ENCODE data around the gene SPEG.

The SPEG gene

GRCh38 chr2:219459460-219460311 lies 25.0 kb downstream of the SPEG start:
- peak in 1 of 3 donors; percentile 24 for DNase-seq (ENCODE audit: low read depth in 3 of 3, low spot score in 1 of 3)

DNA sequence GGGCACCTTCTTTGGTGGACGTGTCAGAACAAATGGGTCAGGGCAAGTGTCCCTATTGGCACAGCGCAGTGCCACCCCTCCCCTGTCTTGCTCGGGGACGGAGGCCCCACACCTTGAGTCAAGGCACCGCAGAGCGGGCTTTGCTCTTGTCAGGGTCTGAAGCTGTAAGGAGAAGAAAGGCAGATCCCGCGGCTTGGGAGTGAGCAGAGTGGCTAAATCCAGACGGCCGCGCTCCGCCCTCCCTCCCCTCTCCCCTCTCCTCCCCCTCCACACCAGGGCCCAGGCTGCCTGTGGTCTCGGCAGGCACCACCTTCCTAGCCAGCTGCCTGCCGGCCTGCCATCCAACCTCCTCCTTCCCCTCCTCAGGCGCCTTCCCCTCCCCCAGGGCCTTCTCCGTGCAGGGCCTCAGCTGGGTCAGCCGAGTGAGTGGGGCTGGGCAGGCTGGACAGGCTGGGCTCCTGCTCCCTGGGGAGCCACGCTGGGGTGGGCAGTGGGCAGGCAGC lies 25.8 kb downstream of the SPEG start:
- no peak for DNase-seq (ENCODE audit: low read depth in 3 of 3, low spot score in 1 of 3)

DNA sequence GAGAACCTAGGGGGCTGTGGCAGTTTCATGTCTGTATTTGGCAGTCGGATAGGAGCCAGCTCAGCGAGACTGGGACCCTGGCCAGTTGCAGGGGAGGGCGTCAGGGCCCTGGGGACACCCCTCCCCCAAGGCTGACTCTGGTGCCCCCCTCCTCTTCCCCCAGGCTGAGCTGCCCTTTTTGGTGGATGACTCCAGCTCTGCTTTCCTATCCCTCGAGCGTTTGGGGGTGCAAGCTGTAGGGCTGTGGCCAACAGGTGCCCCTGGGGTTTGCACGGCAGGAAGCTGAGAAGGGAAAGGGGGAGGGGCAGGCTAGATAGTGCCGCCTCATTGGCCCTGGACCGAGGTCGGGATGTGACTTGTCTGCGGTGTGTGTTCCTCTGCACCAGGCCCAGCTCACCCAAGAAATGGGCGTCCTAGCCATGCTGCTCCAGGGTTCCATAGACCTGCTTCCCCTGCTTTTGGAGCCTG lies 26.4 kb downstream of the SPEG start:
- DNase-seq (ENCODE audit: low read depth in 3 of 3, low spot score in 1 of 3), result no peak

DNA sequence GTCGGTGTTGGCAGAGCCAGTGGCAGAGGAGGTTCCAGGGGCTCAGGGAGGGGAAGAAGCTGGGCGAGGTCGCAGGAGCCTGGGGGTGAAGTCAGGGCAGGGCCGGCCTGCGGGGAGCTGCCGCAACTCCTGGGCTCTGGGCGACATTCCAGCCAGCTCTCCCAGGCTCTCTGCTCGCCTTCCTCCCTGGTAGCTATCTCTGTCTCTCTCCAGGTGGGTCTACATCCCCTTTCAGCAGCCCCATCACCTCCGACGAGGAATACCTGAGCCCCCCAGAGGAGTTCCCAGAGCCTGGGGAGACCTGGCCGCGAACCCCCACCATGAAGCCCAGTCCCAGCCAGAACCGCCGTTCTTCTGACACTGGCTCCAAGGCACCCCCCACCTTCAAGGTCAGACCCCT lies 27.0 kb downstream of the SPEG start:
- DNase-seq (ENCODE audit: low read depth in 3 of 3, low spot score in 1 of 3), result no peak

DNA sequence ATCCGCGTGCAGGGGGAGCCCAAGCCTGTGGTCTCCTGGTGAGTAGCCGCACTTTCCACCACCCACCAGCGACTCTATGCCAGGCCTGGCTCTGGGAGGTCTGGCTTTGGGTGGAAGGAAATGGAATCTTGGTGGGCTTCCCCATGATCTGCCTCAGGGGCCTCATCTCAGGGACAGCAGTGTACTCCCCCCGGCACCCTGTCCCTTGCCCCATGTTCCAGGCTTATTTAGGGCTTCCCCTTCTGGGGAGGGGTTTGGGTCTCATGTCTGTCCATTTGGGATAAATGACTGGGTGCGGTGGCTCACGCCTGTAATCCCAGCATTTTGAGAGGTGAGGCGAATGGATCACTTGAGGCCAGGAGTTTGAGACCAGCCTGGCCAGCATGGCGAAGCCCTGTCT lies 27.7 kb downstream of the SPEG start:
- DNase-seq (ENCODE audit: low read depth in 3 of 3, low spot score in 1 of 3), result no peak

- DNase-seq (ENCODE audit: low read depth in 3 of 3, low spot score in 1 of 3), result no peak
Observed at GRCh38 chr2:219464286-219465032, 29.8 kb downstream of the SPEG start.

DNA sequence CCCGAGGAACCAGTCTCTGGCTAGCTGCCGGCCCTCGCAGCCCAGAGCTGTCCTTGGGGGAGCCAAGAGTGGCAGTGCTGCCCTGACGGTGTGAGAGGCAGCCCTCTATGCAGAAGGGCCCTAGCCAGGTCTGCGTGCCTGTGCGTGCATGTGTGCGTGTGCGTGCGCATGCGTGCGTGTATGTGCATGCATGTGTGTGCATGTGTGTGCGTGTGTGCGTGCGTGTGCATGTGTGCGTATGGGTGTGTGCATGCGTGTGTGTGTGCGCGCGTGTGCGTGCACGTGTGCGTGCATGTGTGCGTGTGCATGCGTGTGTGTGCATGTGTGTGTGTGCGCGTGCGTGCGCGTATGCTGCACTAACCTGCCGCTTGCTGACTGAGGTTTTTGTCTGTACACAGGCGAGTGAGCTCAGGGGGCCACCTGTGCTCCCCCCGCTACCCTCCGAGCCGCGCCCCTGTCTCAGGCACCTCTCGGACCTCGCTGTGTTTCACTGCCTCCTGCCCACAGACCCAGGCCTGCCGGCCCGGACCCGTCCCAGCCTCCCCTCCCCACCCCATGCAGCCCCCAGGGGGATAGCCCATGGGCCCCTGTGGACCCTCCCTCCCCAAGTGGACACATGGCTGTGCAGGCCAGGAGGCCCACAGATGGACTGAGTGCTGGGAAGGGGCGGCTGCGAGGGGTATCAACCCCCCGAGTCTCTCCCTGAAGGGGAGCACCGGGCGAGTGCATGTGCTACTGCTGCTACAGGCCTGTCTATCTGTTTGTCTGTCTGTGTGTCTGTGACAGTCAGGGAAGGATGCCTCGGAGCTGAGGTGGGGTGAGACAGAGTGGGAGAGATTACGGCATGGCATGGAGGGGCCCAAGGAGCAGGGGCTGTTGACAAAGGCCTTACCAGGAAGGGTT lies 31.3 kb downstream of the SPEG start:
- DNase-seq (ENCODE audit: low read depth in 3 of 3, low spot score in 1 of 3), result no peak

DNA sequence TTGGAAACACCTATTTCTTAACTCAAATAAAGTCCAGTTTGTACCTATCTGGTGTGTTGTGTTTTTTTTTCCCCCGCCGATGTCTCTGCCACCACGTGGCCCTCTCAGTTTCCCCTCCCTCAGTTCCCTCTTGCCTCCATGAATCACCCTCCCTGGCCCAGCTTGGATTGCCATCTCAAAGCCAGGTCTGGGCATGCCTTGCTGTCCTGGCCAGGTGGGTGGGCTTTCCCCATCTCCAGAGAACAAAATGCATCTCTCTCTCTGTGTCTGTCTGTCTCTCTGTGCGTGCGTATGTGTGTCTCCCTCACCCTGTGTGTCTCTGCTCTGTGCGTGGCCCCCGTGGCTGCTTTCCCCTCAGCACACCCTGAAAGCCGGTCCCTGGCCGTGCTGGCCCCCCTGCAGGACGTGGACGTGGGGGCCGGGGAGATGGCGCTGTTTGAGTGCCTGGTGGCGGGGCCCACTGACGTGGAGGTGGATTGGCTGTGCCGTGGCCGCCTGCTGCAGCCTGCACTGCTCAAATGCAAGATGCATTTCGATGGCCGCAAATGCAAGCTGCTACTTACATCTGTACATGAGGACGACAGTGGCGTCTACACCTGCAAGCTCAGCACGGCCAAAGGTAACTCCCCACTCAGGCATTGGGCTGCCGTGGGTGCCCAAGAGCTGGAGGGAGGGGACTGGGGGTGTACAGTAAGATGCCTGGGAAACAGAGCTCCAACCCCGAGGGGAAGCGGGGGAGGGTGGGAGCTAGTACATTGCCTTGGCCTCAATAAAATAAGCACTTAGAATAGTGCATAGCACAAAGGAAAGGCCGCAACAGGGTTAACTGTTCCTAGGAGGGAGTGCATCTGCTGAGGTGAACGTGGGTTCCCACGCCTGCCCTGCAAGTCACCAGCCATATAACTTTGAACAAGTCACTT lies 32.4 kb downstream of the SPEG start:
- DNase-seq (ENCODE audit: low read depth in 3 of 3, low spot score in 1 of 3), result no peak

- DNase-seq (ENCODE audit: low read depth in 3 of 3, low spot score in 1 of 3), result no peak
Observed at GRCh38 chr2:219467736-219468075, 33.1 kb downstream of the SPEG start.

DNA sequence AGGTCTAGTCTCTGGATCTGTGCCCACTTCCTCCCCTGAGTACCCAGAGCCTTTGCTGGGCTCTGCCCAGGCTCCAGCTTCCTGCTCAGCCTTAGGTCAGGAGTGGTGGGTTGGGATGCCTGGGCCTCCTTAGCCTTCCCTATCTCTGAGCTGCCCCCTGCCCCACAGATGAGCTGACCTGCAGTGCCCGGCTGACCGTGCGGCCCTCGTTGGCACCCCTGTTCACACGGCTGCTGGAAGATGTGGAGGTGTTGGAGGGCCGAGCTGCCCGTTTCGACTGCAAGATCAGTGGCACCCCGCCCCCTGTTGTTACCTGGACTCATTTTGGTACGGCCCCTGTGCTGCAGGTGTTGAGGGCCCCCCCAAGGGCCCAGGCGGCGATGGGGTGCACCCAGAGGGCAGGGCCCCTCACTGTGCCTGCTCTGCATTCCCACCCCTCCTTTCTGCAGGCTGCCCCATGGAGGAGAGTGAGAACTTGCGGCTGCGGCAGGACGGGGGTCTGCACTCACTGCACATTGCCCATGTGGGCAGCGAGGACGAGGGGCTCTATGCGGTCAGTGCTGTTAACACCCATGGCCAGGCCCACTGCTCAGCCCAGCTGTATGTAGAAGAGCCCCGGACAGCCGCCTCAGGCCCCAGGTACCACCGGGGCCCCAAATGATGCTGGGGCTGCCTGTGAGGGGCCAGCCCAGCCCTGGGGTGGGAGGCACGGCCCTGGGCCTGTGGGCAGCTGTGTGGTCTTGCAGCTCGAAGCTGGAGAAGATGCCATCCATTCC lies 34.0 kb downstream of the SPEG start:
- no peak for DNase-seq (ENCODE audit: low read depth in 3 of 3, low spot score in 1 of 3)

- DNase-seq (ENCODE audit: low read depth in 3 of 3, low spot score in 1 of 3), result no peak
Observed at GRCh38 chr2:219469186-219469724, 34.6 kb downstream of the SPEG start.

- no peak for DNase-seq (ENCODE audit: low read depth in 3 of 3, low spot score in 1 of 3)
Observed at GRCh38 chr2:219470429-219470828, 35.8 kb downstream of the SPEG start.

GRCh38 chr2:219471476-219472371 lies 37.1 kb downstream of the SPEG start:
- no peak for DNase-seq (ENCODE audit: low read depth in 3 of 3, low spot score in 1 of 3)

GRCh38 chr2:219472629-219473187 lies 38.1 kb downstream of the SPEG start:
- DNase-seq (ENCODE audit: low read depth in 3 of 3, low spot score in 1 of 3), result no peak

GRCh38 chr2:219473511-219473910 lies 38.9 kb downstream of the SPEG start:
- no peak for DNase-seq (ENCODE audit: low read depth in 3 of 3, low spot score in 1 of 3)

GRCh38 chr2:219474285-219475060 lies 39.8 kb downstream of the SPEG start:
- no peak for DNase-seq (ENCODE audit: low read depth in 3 of 3, low spot score in 1 of 3)

DNA sequence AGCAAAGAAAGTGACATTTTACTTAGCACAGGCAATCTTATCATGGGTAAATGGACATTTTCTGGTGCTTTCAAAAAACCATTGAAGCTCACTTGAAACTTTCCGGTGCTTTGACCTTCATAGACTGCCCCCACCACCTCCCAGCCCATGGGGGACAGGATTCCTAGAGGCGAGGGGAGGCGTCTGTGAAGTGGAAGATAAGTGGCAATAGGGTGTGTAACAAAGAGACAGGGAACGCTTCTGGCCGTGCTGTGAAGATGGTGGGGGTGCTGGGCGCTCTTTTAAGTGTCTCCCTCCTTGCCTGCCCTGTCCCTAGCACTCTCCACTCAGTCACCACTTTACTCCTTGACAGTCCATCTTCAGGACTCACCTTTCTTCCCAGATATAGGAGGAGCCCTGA lies 40.6 kb downstream of the SPEG start:
- DNase-seq (ENCODE audit: low read depth in 3 of 3, low spot score in 1 of 3), result no peak
